ENCODE data around the gene ACADSB.

Gene ACADSB

GRCh38 chr10:123008355-123009104, at the start of gene ACADSB, which contains the start of gene IKZF5:
TSS of gene ACADSB (plus strand) at chr10:123009006. CDS start at chr10:123009030, 24 bp downstream.
TSS of gene IKZF5 (minus strand) at chr10:123008795. CDS start at chr10:122998625, 10,170 bp downstream.
- peak; percentile 93 for DNase-seq (ENCODE audit: low read depth)

DNA sequence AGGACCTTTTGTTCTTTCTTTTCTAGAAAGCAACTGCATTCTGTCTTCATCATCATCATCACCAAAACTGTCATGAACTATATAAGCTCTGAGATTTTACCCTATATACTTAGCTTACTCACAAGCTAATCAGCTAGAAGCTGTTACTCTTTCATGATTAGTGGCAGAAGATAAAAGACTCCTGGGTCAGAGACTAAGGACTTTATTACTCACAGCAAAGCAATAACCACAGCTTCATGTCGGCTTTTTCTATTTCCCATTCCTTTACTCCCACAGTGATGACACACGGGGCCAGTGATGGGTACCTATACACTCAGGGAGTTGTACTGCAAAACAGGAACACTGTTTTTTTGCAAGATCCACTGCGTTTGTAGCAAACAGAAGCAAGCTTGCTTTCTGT, 46.4 kb upstream of the ACADSB start:
- no peak for DNase-seq (ENCODE audit: low read depth)

DNA sequence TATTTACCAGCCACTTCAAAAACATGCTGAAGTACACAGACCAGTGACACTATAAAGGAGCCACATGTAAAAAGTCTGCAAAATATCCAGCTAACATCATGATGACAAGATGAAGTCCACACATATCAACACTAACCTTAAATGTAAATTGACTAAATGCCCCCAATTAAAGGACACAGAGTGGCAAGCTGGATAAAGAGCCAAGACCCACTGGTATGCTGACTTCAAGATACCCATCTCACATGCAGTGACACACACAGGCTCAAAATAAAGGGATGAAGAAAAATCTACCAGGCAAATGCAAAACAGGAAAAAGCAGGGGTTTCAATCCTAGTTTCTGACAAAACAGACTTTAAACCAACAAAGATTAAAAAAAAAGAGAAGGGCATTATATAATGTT, 41.9 kb upstream of the ACADSB start:
- DNase-seq (ENCODE audit: low read depth) = no peak

DNA sequence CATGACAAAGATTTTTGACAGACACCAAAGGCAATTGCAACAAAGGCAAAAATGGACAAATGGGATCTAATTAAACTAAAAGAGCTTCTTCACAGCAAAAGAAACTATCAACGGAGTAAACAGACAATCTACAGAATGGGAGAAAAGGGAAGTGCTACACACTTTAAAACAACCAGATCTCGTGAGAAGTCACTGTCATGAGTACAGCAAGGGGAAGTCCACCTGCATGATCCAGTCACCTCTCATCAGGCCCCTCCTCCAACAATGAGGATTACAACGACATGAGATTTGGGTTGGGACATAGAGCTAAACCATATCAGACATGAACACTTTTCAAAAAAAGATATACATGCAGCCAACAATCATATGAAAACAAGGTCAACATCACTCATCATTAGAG, 40.1 kb upstream of the ACADSB start:
- DNase-seq (ENCODE audit: low read depth) = no peak

GRCh38 chr10:122974023-122974422, 34.8 kb upstream of the ACADSB start:
- DNase-seq (ENCODE audit: low read depth) = no peak

GRCh38 chr10:122974543-122975064, 34.2 kb upstream of the ACADSB start:
- DNase-seq (ENCODE audit: low read depth) = no peak

- peak; percentile 76 for DNase-seq (ENCODE audit: low read depth)
Measured at GRCh38 chr10:122980209-122981065, 28.4 kb upstream of the ACADSB start, which contains the start of gene PSTK. TSS of gene PSTK (plus strand) at chr10:122980401. CDS start at chr10:122980480, 79 bp downstream.

- DNase-seq (ENCODE audit: low read depth) = no peak
Measured at GRCh38 chr10:122981066-122981464, 27.7 kb upstream of the ACADSB start.

- no peak for DNase-seq (ENCODE audit: low read depth)
Measured at GRCh38 chr10:122983898-122984297, 24.9 kb upstream of the ACADSB start.

DNA sequence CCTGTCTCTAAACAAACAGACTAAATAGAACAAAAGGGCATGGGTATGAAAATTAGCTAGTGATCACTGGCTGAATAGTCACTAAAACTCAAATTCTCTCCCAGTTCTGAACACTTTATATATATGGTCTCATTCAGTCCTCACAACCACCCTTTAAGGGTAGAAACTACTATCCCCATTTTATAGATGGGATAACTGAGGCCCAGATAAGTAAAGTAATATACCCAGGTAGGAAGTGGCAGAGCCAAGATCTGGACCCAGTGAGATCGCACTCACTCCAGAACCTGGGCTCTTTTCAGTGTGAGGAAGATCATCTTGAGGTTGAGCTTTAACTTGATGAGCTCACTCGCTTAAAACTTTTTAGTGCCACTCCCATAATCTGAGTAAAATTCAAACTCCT, 24.1 kb upstream of the ACADSB start:
- no peak for DNase-seq (ENCODE audit: low read depth)

DNA sequence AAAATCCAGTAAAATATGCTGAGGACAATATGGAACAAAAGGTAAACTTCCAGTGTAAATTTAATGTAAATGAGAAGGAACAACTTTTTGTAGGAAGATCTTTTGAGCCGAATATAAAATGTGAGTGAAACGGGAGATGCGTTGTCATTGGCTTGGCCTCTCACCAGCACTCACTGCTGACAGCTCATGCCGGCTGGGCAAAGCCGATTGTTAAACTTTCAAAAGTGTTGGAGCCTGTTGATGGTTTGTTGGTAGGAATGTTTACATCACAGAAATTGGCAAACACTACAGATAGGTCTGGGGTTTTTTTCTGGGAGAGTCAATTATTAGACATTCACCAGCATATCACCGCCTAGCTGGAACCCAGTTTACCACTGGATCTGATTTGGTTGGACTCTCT, 22.5 kb upstream of the ACADSB start:
- no peak for DNase-seq (ENCODE audit: low read depth)

DNA sequence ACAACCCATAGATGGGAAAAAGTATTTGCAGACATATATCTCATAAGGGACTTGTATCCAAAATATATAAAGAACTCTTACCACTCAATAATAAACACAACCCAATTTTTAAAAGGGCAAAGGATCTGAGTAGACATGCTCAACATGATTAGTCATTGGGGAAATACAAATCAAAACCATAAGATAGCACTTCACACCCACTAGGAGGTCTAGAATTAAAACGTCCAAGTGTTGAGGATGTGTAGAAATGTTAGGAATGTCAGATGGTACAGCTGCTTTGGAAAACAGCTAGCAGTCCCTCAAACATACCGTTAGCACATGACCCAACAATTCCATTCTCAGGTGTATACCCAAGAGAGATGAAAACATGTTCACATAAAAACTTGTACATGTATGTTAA, 20.3 kb upstream of the ACADSB start:
- DNase-seq (ENCODE audit: low read depth) = no peak

GRCh38 chr10:122990278-122990677, 18.5 kb upstream of the ACADSB start:
- DNase-seq (ENCODE audit: low read depth) = no peak

DNA sequence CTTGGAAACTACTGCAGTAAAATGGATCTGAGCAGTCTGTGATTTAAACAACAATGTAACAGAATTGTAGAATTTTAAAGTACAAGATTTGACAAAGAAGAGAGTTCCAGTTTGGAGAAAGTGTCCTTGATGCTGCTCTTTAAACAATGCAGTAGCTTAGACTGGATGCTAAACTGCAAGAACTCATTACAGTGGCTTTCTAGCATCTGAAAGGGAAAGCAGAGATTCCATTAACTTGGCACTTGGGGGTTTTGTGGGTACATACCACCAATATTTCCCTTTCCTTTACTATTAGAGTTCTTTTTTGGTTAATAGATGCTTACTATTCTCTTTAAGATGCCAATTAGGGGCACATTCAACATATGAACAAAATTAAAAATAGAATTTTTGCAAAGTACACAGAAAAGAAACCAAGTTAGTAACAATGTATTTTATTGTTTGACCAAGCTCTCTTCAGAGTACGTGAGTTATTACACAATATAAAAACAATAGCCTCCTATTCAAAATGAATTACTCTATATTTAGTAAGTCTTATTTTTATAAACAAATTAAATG, 16.7 kb upstream of the ACADSB start:
- no peak for DNase-seq (ENCODE audit: low read depth)

GRCh38 chr10:122993797-122994336, 14.9 kb upstream of the ACADSB start:
- DNase-seq (ENCODE audit: low read depth) = no peak

- DNase-seq (ENCODE audit: low read depth) = no peak
Measured at GRCh38 chr10:122995936-122996335, 12.9 kb upstream of the ACADSB start.

GRCh38 chr10:122997864-122998263, 10.9 kb upstream of the ACADSB start:
- DNase-seq (ENCODE audit: low read depth) = no peak

- DNase-seq (ENCODE audit: low read depth) = no peak
Measured at GRCh38 chr10:122998360-122998917, 10.4 kb upstream of the ACADSB start.

DNA sequence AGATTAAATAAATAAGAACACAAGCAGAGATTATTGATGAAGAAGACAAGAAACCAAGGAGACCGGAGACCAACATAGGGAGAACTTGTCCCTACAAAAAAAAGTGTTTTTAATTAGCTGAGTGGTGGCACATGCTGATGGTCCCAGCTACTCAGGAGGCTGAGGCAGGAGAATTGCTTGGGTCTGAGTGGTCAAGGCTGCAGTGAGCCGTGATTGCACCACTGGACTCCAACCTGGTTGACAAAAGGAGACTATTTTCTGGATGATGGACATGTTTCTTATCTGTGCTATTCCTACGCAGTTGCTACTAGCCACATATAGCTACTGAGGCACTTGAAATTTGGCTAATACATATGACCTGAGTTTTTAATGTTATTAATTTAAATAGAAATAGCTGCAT, 9.9 kb upstream of the ACADSB start:
- DNase-seq (ENCODE audit: low read depth) = no peak

DNA sequence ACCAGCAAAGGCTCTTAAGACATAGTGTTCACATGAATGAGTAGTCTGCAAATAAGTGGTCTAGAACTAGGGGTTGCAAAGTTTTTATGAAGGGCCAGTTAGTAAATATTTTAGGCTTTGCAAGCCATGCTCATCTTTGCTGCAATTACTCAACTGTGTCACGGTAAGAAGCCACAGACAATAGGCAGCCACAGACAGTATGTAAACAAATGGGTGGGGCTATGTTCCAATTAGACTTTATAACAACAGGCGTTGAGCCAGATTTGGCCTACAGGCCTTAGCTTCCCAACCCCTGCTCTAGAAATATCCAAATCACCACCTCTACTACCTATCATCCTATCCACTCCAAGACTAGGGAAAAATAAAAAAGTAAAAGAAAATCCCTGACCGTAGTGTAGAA, 9.5 kb upstream of the ACADSB start:
- no peak for DNase-seq (ENCODE audit: low read depth)

- no peak for DNase-seq (ENCODE audit: low read depth)
Measured at GRCh38 chr10:123000155-123000554, 8.7 kb upstream of the ACADSB start.

- DNase-seq (ENCODE audit: low read depth) = no peak
Measured at GRCh38 chr10:123001370-123001769, 7.4 kb upstream of the ACADSB start.

Data from stimulated activated CD8-positive, alpha-beta memory T cell treated with anti-CD3 and anti-CD28 coated beads, Interleukin-12 subunit alpha, Interleukin-12 subunit beta, amount 100 ng/mL, for 1 hour (primary cell).